Esophagus squamous epithelium (tissue), 5 donors: ENCODE measurements around the gene SEMA3F. TPM values are rescaled to one million over a fixed set of nuclear protein-coding genes. Genes with fewer than 3 reads are reported as not detected.

ENCODE experiments used
- DNase-seq: peaks from one replicate; lab custom pipeline; 2025; lab: John Stamatoyannopoulos, UW
- H3K27ac ChIP-seq, 4 donors: fragments of 200-600 bp; sonication (generic); one replicate each; pipeline ENCODE4 v1.5.1; 2016 to 2019; ENCODE audit warnings: mild to moderate bottlenecking in 1 of 4
- H3K27me3 ChIP-seq, 4 donors: fragments of 200-600 bp; sonication (generic); 1 replicate in 3 of 4; 2 replicates in 1 of 4; pipeline versions ENCODE4 v1.5.1 to v1.6.0; 2017 to 2021; ENCODE audit warnings: antibody characterized with exemption in 1 of 4
- H3K36me3 ChIP-seq, 3 donors: fragments of 200-600 bp; sonication (generic); one replicate each; pipeline ENCODE4 v1.5.1; 2016 to 2019
- H3K4me1 ChIP-seq, 3 donors: fragments of 200-600 bp; sonication (generic); one replicate each; pipeline ENCODE4 v1.5.1; 2017 to 2019
- H3K4me3 ChIP-seq, 4 donors: fragments of 200-600 bp; sonication (generic); 1 replicate in 3 of 4; 2 replicates in 1 of 4; pipeline ENCODE4 v1.5.1; 2016 to 2019; ENCODE audit warnings: mild to moderate bottlenecking in 2 of 4, moderate library complexity in 1 of 4
- H3K9me3 ChIP-seq, 3 donors: fragments of 200-600 bp; sonication (generic); one replicate each; pipeline ENCODE4 v1.5.1; 2016 to 2019
- POLR2A ChIP-seq, 4 donors: fragments of 450-650 bp; IDR thresholded peaks; one replicate each; pipeline ENCODE4 v1.6.1; 2017; ENCODE audit warnings: antibody characterized with exemption in 4 of 4, mild to moderate bottlenecking in 4 of 4, moderate library complexity in 3 of 4
- WGBS, 2 donors: methylation state at CpG; one replicate each; pipeline ENCODE4 v1.1.5; 2018; 5-methylcytosine and 5-hydroxymethylcytosine counted together
- intact Hi-C: fragments of 100-400 bp; cut with DNase I; formaldehyde crosslinking; loops from one replicate; pipeline ENCODE4 v1.15.0; 2022
- total RNA-seq, 4 donors: library from RNA; depleted of rRNA; stranded (reverse); fragments of >200 nt; gene quantifications; one replicate each; pipeline ENCODE4 v1.1.0, GENCODE V29; 2016
- TF ChIP-seq, protein P1 (sequence below), 6 experiments: fragments of 450-650 bp in 4 of 6; fragments of 200-600 bp in 2 of 6; sonication (generic) in 2 of 6; IDR thresholded peaks; one replicate each; pipeline ENCODE4 v1.5.1; 2016 to 2019; ENCODE audit warnings: antibody characterized with exemption in 6 of 6, mild to moderate bottlenecking in 4 of 6, moderate library complexity in 4 of 6
- donor health status: DM: yes; HTN: yes; CAD: no.

SEMA3F gene
- total RNA-seq, 4 donors from 2014 or later = 56.8 to 146 (median 109) TPM

DNA sequence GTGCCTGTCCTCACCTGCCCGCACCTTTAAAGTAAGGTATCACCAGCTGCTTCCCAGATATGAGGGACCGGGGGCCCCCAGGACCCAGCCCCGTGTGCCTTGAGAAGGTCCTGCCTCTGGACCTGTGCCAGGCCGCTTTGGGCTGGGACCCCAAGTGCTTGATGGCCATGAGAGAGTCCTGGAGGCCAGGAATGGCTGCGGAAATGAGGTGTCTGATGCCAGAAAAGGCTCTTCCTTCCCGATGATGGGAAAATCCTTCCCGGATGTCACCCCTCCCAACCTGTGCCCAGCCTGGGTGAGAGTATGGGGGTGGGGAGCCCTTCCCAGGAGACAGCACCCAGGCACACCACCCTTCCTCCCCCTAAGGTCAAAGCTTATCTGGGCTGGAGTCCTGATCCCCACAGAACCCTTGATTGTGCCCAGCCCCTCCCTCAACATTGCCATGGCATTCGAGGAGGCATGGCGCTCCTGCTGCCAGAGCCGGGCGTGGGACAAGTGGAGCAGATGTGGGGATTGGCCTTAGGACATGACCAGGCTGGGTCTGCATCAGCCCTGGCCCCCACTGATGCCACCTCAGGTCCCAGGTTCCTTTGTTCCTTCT, 14.2 kb downstream of the SEMA3F start:
- Histone ChIP-seq H3K9me3 (no peaks in the 10 kb centered on the region), H3K4me3 (no peak overlapping the region), H3K27me3 (no peaks in the 10 kb centered on the region), H3K27ac (peak overlapping the region; percentile 89 to 97 (median 94)), H3K36me3 (peaks cover 7 to 50% (median 9%) of the 10 kb centered on the region in 3 donors), H3K4me1 (peaks cover 63 to 100% (median 82%) of the 10 kb centered on the region in 3 donors)
- intact Hi-C loops = no loop called here
- DNase-seq = no peak
- TF ChIP-seq, protein P1, sequence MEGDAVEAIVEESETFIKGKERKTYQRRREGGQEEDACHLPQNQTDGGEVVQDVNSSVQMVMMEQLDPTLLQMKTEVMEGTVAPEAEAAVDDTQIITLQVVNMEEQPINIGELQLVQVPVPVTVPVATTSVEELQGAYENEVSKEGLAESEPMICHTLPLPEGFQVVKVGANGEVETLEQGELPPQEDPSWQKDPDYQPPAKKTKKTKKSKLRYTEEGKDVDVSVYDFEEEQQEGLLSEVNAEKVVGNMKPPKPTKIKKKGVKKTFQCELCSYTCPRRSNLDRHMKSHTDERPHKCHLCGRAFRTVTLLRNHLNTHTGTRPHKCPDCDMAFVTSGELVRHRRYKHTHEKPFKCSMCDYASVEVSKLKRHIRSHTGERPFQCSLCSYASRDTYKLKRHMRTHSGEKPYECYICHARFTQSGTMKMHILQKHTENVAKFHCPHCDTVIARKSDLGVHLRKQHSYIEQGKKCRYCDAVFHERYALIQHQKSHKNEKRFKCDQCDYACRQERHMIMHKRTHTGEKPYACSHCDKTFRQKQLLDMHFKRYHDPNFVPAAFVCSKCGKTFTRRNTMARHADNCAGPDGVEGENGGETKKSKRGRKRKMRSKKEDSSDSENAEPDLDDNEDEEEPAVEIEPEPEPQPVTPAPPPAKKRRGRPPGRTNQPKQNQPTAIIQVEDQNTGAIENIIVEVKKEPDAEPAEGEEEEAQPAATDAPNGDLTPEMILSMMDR (IDR thresholded peaks at IDR 0.05) = no peak
- no peak for TF ChIP-seq POLR2A (IDR thresholded peaks at IDR 0.05)
- 67% methylated on average over 1 of the region's 11 CpGs; no CpG with 5 or more reads in 1 of the 2 donors for WGBS, 2 donors

DNA sequence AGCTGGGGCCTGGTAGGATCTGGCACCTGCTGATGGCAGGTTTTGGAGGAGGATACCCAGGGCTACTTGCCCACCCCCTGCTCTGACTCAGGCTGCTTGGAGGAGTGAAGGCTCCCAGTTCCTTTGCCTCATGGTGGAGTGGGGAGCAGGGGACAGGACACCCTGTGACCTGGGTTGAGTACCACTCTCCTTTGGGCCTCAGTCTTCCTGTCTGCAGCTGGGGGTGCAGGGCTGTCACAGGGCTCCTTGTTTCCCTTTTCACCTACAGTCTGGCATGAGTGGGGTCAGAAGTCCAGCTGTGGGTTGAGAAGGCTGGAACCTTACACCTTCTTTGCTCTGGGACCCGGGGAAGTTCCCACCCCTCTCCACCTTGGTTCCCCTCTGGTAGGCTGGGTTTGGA, 14.7 kb downstream of the SEMA3F start:
- H3K36me3 ChIP-seq = peaks cover 12 to 55% (median 13%) of the 10 kb centered on the region in 3 donors
- no peak for DNase-seq
- peaks cover 57 to 98% (median 77%) of the 10 kb centered on the region in 3 donors for H3K4me1 ChIP-seq
- H3K9me3 ChIP-seq = no peaks in the 10 kb centered on the region
- TF ChIP-seq, protein P1 (IDR thresholded peaks at IDR 0.05) = no peak
- TF ChIP-seq POLR2A (IDR thresholded peaks at IDR 0.05) = no peak
- no peaks in the 10 kb centered on the region for H3K27me3 ChIP-seq
- 67 to 75% methylated on average over 1 of the region's 1 CpG for WGBS, 2 donors
- peak overlapping the region; percentile 89 to 97 (median 94) for H3K27ac ChIP-seq
- H3K4me3 ChIP-seq = no peak overlapping the region
- intact Hi-C loops = no loop called here

DNA sequence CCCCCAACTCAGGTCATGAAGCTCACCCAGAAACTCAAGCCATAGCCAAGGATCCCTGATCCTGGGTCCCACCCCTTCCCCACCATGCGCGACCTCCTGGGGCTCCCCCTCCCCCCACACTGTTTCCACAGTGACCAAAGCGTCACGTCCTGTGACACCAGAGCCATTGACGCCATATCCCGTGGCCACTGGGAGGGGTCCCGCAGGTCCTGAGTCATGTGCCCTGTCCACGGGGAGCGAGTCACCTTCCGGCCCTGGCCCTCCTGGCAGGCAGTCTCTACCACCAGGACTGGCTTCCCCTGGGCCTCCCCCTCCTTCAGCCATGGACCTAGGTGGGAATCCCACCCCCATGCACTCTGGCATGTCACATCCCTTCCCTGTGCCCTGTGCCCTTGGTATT, 15.6 kb downstream of the SEMA3F start:
- Histone ChIP-seq H3K4me1 (peaks cover 49 to 89% (median 68%) of the 10 kb centered on the region in 3 donors), H3K27ac (peak overlapping the region; percentile 89 to 97 (median 94)), H3K36me3 (peaks cover 13 to 63% (median 17%) of the 10 kb centered on the region in 3 donors), H3K27me3 (no peaks in the 10 kb centered on the region), H3K9me3 (no peaks in the 10 kb centered on the region), H3K4me3 (no peak overlapping the region)
- intact Hi-C loops = no loop called here
- DNase-seq = no peak
- TF ChIP-seq, protein P1 (IDR thresholded peaks at IDR 0.05) = no peak
- no peak for TF ChIP-seq POLR2A (IDR thresholded peaks at IDR 0.05)
- 61 to 90% methylated on average over 2 to 4 of the region's 10 CpGs for WGBS, 2 donors

DNA sequence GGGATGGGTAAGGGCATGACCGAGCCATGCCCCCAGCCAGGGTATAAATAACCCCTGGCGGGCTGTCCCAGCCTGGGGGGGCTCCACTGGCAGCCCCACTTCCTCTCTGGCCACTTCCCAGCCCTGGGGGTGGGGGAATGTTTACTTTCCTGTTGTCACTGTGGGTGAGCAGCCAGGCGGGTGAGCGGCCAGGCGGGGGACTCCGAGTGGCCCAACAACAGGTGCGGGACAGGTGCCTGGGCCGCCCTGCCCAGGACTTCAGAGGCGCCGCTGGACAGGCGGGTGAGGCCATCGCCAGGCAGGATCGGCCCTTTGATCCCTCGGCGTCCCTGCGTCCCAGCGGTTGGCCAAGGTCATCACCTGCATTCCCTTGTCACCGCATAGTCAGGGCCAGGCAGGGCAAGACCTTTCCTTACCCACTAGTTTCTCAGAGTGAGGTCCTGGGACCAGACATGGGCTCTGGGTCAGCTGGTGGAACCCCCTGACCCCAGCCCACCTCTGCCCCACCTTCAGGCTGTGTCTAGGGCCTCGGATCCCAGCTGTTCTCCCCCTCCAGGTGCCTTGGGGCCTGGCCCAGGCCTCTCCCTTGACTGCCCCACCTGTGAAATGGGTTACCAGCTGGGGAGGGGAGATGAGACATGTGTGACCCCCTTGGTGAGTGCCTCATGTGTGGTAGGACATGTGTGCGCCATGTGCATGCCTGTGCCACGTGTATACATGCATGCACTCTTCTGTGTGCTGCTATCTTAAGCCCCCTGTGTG, 16.6 kb downstream of the SEMA3F start:
- H3K4me1 ChIP-seq = peaks cover 39 to 83% (median 58%) of the 10 kb centered on the region in 3 donors
- H3K27me3 ChIP-seq = no peaks in the 10 kb centered on the region
- TF ChIP-seq POLR2A (IDR thresholded peaks at IDR 0.05) = no peak
- TF ChIP-seq, protein P1 (IDR thresholded peaks at IDR 0.05) = no peak
- peaks cover 22 to 74% (median 26%) of the 10 kb centered on the region in 3 donors for H3K36me3 ChIP-seq
- no peak overlapping the region for H3K4me3 ChIP-seq
- DNase-seq = no peak
- H3K27ac ChIP-seq = peak overlapping the region; percentile 89 to 97 (median 94)
- WGBS, 2 donors = 90% methylated on average over 4 of the region's 21 CpGs; no CpG with 5 or more reads in 1 of the 2 donors
- no peaks in the 10 kb centered on the region for H3K9me3 ChIP-seq
- intact Hi-C loops = no loop called here
